Measurements from ENCODE around the gene DYNC1I1. TPM values are rescaled to one million over a fixed set of nuclear protein-coding genes. Genes with fewer than 3 reads are reported as not detected.

The DYNC1I1 gene
- total RNA-seq, 1 donor from 2014 or later, result 38.8 TPM

DNA sequence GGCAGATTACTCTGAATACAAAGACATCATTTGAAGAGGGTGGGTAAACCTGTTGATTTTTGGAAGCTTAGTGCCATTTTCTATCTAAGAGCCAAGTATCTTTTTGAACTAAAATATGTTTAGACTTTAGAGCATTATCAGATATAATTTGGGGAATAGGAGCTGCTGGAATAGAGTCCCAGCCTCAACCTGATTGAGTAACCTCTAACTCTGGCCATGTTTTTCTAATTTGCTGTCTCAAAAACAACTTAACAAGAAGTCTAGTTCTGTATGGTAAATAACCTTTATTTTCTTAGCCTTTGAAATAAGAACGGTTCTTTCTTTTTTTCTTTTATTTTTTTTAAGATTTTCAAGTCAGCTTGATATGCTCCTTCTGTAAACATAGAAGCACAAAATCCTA, 224.5 kb downstream of the DYNC1I1 start:
- intact Hi-C loops (cut with micrococcal nuclease), result no loop called here
- no peak overlapping the region for H3K27ac ChIP-seq (replicated peaks)
- H3K27me3 ChIP-seq (ENCODE audit: low read depth), result no peaks in the 10 kb centered on the region
- TF ChIP-seq, protein P1, sequence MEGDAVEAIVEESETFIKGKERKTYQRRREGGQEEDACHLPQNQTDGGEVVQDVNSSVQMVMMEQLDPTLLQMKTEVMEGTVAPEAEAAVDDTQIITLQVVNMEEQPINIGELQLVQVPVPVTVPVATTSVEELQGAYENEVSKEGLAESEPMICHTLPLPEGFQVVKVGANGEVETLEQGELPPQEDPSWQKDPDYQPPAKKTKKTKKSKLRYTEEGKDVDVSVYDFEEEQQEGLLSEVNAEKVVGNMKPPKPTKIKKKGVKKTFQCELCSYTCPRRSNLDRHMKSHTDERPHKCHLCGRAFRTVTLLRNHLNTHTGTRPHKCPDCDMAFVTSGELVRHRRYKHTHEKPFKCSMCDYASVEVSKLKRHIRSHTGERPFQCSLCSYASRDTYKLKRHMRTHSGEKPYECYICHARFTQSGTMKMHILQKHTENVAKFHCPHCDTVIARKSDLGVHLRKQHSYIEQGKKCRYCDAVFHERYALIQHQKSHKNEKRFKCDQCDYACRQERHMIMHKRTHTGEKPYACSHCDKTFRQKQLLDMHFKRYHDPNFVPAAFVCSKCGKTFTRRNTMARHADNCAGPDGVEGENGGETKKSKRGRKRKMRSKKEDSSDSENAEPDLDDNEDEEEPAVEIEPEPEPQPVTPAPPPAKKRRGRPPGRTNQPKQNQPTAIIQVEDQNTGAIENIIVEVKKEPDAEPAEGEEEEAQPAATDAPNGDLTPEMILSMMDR (IDR thresholded peaks at IDR 0.05; ENCODE audit: borderline replicate concordance), result no peak
- H3K4me1 ChIP-seq, result no peaks in the 10 kb centered on the region
- no peak for DNase-seq
- no peaks in the 10 kb centered on the region for H3K9me3 ChIP-seq (replicated peaks)
- H3K36me3 ChIP-seq, result no peaks in the 10 kb centered on the region
- H3K4me3 ChIP-seq, result no peak overlapping the region

DNA sequence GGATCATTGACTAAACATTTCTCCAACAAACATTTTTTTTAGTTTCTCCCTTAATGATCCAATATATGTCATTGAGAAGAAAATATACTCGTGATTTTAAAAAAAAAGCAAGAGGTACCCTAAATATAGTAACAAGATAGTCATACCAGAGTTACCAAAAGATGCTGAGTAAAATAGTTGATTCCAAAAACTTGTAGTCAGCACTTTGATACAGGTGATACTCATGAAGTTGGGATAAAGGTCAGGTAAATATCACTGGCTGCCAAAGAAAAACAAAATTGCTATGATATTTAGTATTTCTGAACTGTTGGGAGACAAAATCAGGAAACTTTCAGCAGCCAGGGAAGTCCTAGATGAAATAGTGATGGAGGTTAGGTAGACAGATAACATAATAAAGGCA, 225.3 kb downstream of the DYNC1I1 start:
- Histone ChIP-seq H3K9me3 (replicated peaks) (no peaks in the 10 kb centered on the region), H3K27me3 (ENCODE audit: low read depth) (no peaks in the 10 kb centered on the region), H3K36me3 (no peaks in the 10 kb centered on the region), H3K4me3 (no peak overlapping the region), H3K27ac (replicated peaks) (no peak overlapping the region), H3K4me1 (no peaks in the 10 kb centered on the region)
- TF ChIP-seq, protein P1 (IDR thresholded peaks at IDR 0.05; ENCODE audit: borderline replicate concordance), result no peak
- no peak for DNase-seq
- intact Hi-C loops (cut with micrococcal nuclease), result no loop called here

DNA sequence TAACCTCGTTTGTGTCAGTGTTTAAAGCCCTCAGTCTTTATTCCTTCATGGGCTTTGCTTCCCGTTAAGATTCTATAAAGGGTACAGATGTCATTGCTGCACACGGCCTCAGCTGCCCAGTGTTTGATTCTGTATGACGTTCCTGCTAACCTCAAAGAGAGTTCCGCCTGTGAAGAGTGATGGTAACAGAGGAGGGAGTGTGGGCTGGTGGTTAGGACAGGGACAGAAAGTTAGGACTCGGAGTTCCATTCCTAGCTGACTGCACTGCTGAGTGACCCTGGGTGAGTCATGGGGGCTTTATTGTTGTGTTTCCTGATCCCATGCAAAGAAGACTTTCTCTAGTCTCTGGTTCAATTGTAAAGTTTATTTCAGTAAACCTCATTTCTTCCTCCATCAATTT, 227.1 kb downstream of the DYNC1I1 start:
- Histone ChIP-seq H3K27me3 (ENCODE audit: low read depth) (no peaks in the 10 kb centered on the region), H3K9me3 (replicated peaks) (no peaks in the 10 kb centered on the region), H3K27ac (replicated peaks) (no peak overlapping the region), H3K4me3 (no peak overlapping the region), H3K4me1 (no peaks in the 10 kb centered on the region), H3K36me3 (no peaks in the 10 kb centered on the region)
- intact Hi-C loops (cut with micrococcal nuclease), result no loop called here
- DNase-seq, result no peak
- TF ChIP-seq, protein P1 (IDR thresholded peaks at IDR 0.05; ENCODE audit: borderline replicate concordance), result no peak

DNA sequence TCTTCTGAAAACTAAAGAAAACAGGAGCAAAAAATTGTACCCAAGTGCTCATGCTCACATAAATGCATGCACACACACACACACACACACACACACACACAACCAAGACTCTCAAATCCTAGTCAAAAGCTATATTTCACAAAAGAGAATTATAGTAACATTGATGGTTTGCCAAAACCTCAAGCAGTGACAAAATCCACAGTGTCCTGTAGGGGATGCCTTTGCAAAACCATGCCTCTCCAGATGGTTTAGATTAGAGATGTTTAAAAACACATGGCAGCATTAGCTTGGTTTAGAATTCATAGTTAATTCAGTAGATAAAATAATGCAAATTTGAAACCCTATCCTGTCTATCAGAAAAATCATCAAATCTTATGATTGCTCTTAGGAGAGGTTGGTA, 232.2 kb downstream of the DYNC1I1 start:
- Histone ChIP-seq H3K36me3 (no peaks in the 10 kb centered on the region), H3K9me3 (replicated peaks) (no peaks in the 10 kb centered on the region), H3K4me3 (no peak overlapping the region), H3K27ac (replicated peaks) (no peak overlapping the region), H3K4me1 (no peaks in the 10 kb centered on the region), H3K27me3 (ENCODE audit: low read depth) (no peaks in the 10 kb centered on the region)
- intact Hi-C loops (cut with micrococcal nuclease), result no loop called here
- TF ChIP-seq, protein P1 (IDR thresholded peaks at IDR 0.05; ENCODE audit: borderline replicate concordance), result no peak
- DNase-seq, result no peak

DNA sequence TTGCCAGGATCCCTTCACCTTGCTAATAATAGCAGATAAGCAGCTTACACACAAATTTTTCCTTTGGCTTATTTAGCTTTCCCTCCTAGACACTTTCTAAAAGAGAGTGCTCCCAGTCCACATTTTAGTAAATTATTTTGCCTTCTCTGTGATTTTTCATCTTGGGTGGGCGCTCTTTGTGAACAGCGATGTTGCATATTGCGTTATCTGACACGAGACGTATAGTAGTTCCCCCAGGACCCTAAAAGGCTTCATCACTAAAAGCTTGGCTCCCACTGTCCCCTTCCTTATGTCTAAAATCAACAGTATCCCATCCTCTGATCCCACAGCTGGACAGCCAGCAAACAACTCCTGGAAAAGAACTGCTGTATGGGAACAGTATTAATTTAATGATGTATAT, 232.9 kb downstream of the DYNC1I1 start:
- no peaks in the 10 kb centered on the region for H3K9me3 ChIP-seq (replicated peaks)
- intact Hi-C loops (cut with micrococcal nuclease), result no loop called here
- no peaks in the 10 kb centered on the region for H3K4me1 ChIP-seq
- no peak overlapping the region for H3K4me3 ChIP-seq
- H3K27ac ChIP-seq (replicated peaks), result peak overlapping the region; percentile 46
- no peak for DNase-seq
- H3K27me3 ChIP-seq (ENCODE audit: low read depth), result no peaks in the 10 kb centered on the region
- TF ChIP-seq, protein P1 (IDR thresholded peaks at IDR 0.05; ENCODE audit: borderline replicate concordance), result no peak
- H3K36me3 ChIP-seq, result no peaks in the 10 kb centered on the region

DNA sequence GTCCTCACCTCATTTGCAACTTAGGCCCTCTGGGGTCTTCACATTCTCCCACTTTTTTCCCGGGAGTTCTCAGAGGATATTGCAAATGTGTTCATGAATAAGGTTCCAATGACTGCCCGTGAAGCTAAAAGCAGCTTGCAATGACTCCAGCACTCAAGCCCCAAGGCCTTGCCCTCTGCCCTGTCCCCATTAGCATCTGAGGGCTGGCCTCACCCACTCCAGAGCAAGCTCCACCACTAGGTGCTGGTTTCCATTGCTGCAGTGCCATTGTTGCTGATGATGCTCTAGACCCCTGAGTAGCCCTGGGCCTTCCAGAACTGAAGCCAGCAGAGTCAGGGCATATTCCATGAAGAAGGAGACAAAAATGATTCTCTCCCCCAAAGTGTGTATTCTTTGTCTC, 236.8 kb downstream of the DYNC1I1 start:
- Histone ChIP-seq H3K4me1 (no peaks in the 10 kb centered on the region), H3K9me3 (replicated peaks) (no peaks in the 10 kb centered on the region), H3K36me3 (no peaks in the 10 kb centered on the region), H3K27me3 (ENCODE audit: low read depth) (no peaks in the 10 kb centered on the region), H3K27ac (replicated peaks) (no peak overlapping the region), H3K4me3 (no peak overlapping the region)
- DNase-seq, result no peak
- TF ChIP-seq, protein P1 (IDR thresholded peaks at IDR 0.05; ENCODE audit: borderline replicate concordance), result no peak
- intact Hi-C loops (cut with micrococcal nuclease), result no loop called here

Measured in left ventricle myocardium inferior (tissue), 1 donor.